HepG2 (cell line): ENCODE data around the gene AFAP1. TPM values are rescaled to one million over a fixed set of nuclear protein-coding genes. Genes with fewer than 3 reads are reported as not detected.

Source experiments
- FOXK1 ChIP-seq: sonication (generic); formaldehyde crosslinking; IDR thresholded peaks from 2 replicates; pipeline ENCODE4 v1.4.0; 2020; ENCODE audit warnings: low read depth, missing genetic modification reagents, borderline replicate concordance
- GATAD2A ChIP-seq: IDR thresholded peaks from 2 replicates; pipeline ENCODE4 v1.6.1; 2016
- GTF3A ChIP-seq: sonication (generic); formaldehyde crosslinking; conservative IDR thresholded peaks from 2 replicates; pipeline ENCODE4 v1.4.0; 2020; ENCODE audit warnings: mild to moderate bottlenecking, missing genetic modification reagents
- KDM4B ChIP-seq: sonication (generic); formaldehyde crosslinking; IDR thresholded peaks from 2 replicates; pipeline ENCODE4 v1.4.0; 2020; ENCODE audit warnings: missing genetic modification reagents
- NR3C1 ChIP-seq: sonication (generic); formaldehyde crosslinking; IDR thresholded peaks from 2 replicates; pipeline ENCODE4 v1.4.0; 2020; ENCODE audit warnings: missing genetic modification reagents
- ZBTB42 ChIP-seq: sonication (generic); formaldehyde crosslinking; IDR thresholded peaks from 2 replicates; pipeline ENCODE4 v1.5.0; 2020; ENCODE audit warnings: mild to moderate bottlenecking, missing genetic modification reagents
- ZNF292 ChIP-seq: sonication (generic); formaldehyde crosslinking; IDR thresholded peaks from 2 replicates; pipeline ENCODE4 v1.8.1; 2022; ENCODE audit warnings: mild to moderate bottlenecking, low read depth, missing genetic modification reagents, borderline replicate concordance
- polyA plus RNA-seq, 8 experiments: library from polyadenylated mRNA; depleted of rRNA in 3 of 8; stranded (reverse) in 7 of 8; unstranded in 1 of 8; fragments of >200 nt; fragmentation: Illumina TruSeq in 4 of 8; extraction: Trizol in 4 of 8; gene quantifications; 2 replicates each; pipeline versions ENCODE4 v1.2.1 to v1.2.3, GENCODE V29; 2011 to 2016; ENCODE audit warnings: low read depth in 4 of 8, missing spikeins in 1 of 8, mixed read lengths in 1 of 8; ENCODE audit not compliant: insufficient read depth in 1 of 8
- total RNA-seq, 5 experiments: library from RNA; depleted of rRNA; stranded (reverse); fragments of >200 nt; fragmentation: Illumina TruSeq; extraction: Trizol; gene quantifications; 2 replicates each; pipeline ENCODE4 v1.2.3, GENCODE V29; 2016; ENCODE audit warnings: low read depth in 1 of 5
- TF ChIP-seq, protein P1 (sequence below): sonication (generic); formaldehyde crosslinking; IDR thresholded peaks from 2 replicates; pipeline ENCODE4 v1.5.0; 2020; ENCODE audit warnings: mild to moderate bottlenecking, missing genetic modification reagents, borderline replicate concordance
- TF ChIP-seq, protein P2 (sequence below): IDR thresholded peaks from 2 replicates; pipeline ENCODE4 v1.6.1; 2016; ENCODE audit warnings: mild to moderate bottlenecking, missing biosample characterization, missing genetic modification reagents
- TF ChIP-seq, protein P3 (sequence below): sonication (generic); formaldehyde crosslinking; conservative IDR thresholded peaks from 2 replicates; pipeline ENCODE4 v1.8.0; 2022; ENCODE audit warnings: mild to moderate bottlenecking, moderate library complexity, missing genetic modification reagents

Gene AFAP1
- total and polyA plus RNA-seq, 2 of the 13 experiments (the other 11 are each of a cell fraction or from before 2014, with no cell fraction given) = 2.5 TPM

DNA sequence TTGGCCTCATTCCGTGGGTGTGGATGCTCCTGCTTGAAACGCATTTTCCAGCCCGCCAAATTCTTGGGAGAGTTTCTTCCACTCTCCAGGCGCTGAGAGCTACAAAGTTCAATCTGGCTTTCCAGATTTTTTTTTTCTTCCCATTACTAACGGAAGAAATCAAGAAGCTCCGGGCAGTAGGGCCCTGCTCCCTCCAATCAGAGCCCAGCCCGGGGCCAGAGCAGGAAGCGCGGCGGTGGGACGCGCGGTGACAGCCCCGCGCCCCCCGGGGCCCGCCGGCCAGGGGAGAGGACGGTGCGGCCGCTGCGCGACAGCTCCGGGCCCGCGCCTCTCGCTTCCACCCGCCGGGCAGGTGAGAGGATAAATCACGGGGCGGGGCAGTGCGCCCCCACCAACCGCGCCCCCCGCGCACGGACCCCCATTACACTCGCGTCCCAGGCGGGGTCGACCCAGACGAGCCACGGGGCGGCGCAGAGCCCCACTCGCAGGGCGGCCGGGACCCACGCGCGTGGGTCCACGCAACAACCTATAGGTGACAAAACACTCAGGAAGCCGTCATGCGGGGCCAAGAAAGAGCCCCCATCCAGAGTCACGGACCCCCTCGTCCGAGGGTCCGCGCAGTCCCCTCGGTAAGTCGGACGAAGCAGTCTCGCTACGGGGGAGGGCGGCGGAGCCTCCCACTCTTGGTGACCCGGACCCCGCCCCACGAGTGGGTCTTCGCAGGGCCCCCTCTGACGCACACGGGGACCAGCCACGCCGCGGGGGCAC, 868 bp downstream of the AFAP1 start (continued):
- TF ChIP-seq, protein P1, sequence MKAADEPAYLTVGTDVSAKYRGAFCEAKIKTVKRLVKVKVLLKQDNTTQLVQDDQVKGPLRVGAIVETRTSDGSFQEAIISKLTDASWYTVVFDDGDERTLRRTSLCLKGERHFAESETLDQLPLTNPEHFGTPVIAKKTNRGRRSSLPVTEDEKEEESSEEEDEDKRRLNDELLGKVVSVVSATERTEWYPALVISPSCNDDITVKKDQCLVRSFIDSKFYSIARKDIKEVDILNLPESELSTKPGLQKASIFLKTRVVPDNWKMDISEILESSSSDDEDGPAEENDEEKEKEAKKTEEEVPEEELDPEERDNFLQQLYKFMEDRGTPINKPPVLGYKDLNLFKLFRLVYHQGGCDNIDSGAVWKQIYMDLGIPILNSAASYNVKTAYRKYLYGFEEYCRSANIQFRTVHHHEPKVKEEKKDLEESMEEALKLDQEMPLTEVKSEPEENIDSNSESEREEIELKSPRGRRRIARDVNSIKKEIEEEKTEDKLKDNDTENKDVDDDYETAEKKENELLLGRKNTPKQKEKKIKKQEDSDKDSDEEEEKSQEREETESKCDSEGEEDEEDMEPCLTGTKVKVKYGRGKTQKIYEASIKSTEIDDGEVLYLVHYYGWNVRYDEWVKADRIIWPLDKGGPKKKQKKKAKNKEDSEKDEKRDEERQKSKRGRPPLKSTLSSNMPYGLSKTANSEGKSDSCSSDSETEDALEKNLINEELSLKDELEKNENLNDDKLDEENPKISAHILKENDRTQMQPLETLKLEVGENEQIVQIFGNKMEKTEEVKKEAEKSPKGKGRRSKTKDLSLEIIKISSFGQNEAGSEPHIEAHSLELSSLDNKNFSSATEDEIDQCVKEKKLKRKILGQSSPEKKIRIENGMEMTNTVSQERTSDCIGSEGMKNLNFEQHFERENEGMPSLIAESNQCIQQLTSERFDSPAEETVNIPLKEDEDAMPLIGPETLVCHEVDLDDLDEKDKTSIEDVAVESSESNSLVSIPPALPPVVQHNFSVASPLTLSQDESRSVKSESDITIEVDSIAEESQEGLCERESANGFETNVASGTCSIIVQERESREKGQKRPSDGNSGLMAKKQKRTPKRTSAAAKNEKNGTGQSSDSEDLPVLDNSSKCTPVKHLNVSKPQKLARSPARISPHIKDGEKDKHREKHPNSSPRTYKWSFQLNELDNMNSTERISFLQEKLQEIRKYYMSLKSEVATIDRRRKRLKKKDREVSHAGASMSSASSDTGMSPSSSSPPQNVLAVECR (CRISPR knock-in tag) = 0 out of 2 replicates have a peak, but pooled peaks have one; percentile 22
- TF ChIP-seq ZBTB42 = no peak
- no peak for TF ChIP-seq FOXK1
- no peak for TF ChIP-seq GTF3A (CRISPR knock-in tag)
- TF ChIP-seq, protein P2, sequence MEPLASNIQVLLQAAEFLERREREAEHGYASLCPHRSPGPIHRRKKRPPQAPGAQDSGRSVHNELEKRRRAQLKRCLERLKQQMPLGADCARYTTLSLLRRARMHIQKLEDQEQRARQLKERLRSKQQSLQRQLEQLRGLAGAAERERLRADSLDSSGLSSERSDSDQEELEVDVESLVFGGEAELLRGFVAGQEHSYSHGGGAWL (CRISPR knock-in tag) = 0 out of 2 replicates have a peak, but pooled peaks have one; percentile 23
- no peak for TF ChIP-seq NR3C1
- TF ChIP-seq, protein P3, sequence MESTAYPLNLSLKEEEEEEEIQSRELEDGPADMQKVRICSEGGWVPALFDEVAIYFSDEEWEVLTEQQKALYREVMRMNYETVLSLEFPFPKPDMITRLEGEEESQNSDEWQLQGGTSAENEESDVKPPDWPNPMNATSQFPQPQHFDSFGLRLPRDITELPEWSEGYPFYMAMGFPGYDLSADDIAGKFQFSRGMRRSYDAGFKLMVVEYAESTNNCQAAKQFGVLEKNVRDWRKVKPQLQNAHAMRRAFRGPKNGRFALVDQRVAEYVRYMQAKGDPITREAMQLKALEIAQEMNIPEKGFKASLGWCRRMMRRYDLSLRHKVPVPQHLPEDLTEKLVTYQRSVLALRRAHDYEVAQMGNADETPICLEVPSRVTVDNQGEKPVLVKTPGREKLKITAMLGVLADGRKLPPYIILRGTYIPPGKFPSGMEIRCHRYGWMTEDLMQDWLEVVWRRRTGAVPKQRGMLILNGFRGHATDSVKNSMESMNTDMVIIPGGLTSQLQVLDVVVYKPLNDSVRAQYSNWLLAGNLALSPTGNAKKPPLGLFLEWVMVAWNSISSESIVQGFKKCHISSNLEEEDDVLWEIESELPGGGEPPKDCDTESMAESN (CRISPR knock-in tag) = 0 out of 2 replicates have a peak, but pooled peaks have one; percentile 36
- peak; percentile 20; the same call in 1 of the 2 replicates for TF ChIP-seq GATAD2A (CRISPR knock-in tag)
- TF ChIP-seq ZNF292 (CRISPR knock-in tag) = no peak
- TF ChIP-seq KDM4B = no peak
- TF ChIP-seq, all 625 proteins: peak for 14
